Skin of body (tissue), 2 donors: Measurements from ENCODE around the gene ARNT2. TPM values are rescaled to one million over a fixed set of nuclear protein-coding genes. Genes with fewer than 3 reads are reported as not detected.
"Not testable (repeated sequence)": the region's sequence is repeated elsewhere in the genome, so short reads cannot be mapped to it uniquely, and the experiment has no call there.

Source experiments
- DNase-seq: peaks from one replicate; lab custom pipeline; 2025; lab: John Stamatoyannopoulos, UW
- total RNA-seq: library from RNA; depleted of rRNA; stranded (reverse); fragments of >200 nt; gene quantifications from one replicate; pipeline ENCODE4 v1.2.3, GENCODE V29; 2014

The ARNT2 gene
- 2.8 TPM for total RNA-seq

DNA sequence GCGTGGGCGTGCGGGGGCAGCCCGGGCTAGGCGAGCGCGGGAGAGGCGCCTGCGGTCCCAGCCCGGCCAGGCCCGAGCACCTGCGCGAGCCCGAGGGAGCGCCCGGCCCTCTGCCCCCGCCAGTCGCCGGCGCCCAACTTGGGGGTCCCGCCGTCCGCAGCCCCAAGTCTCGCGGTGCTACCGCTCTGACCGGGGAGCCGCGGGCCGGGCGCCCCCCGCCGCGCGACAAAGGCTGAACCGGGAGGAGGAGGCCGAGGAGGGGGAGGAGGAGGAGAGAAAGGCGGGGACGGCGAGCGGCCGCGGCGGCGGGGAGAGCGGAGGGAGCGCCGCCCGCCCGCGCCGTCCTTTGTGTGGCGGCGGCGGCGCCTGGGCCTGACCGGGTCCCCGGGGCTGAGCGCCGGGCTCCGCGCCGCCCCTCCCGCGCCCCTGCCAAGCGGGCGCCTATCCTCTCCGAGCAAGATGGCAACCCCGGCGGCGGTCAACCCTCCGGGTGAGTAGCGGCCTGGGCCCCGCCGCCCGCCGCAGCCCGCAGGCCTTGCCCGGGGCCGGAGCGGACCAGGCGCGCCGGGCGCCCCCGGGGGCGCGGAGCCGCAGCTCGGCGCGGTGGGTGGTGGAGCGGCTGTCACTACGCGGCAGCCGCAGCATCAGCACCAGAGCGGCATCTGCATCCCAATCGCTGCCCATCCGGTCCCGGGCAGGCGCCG lies at the start of gene ARNT2:
ARNT2 (plus strand) TSS at position 326 of the 704 bp plus-strand sequence; CDS start at position 460, 134 bp downstream.
- no peak for DNase-seq

GRCh38 chr15:80367094-80367493 lies 37.1 kb upstream of the ARNT2 start:
- no peak for DNase-seq

GRCh38 chr15:80367661-80368060 lies 36.5 kb upstream of the ARNT2 start:
- DNase-seq, result no peak

GRCh38 chr15:80371924-80372323 lies 32.3 kb upstream of the ARNT2 start:
- DNase-seq, result no peak

DNA sequence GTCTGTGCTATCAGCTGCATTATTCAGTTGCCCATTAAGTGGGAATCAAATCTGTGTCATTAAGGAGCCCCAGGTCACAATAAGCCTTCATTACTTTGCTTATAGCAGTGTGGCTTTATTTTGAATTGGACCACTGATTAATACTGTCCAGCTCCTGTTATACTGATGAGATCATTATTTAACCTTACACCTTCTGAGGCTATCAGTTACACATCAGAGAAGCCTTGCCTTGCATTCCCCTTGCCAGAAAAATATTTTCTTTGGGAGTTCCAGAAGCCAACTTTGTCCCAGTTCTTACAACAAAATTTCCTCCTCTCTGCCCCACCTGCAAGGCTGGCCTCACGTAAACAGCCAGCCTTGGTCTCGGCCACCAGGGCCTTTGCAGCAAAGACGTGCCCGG lies 29.7 kb upstream of the ARNT2 start:
- no peak for DNase-seq

- no peak for DNase-seq
These were observed 28.0 kb upstream of the ARNT2 start for GRCh38 chr15:80375968-80376891.

DNA sequence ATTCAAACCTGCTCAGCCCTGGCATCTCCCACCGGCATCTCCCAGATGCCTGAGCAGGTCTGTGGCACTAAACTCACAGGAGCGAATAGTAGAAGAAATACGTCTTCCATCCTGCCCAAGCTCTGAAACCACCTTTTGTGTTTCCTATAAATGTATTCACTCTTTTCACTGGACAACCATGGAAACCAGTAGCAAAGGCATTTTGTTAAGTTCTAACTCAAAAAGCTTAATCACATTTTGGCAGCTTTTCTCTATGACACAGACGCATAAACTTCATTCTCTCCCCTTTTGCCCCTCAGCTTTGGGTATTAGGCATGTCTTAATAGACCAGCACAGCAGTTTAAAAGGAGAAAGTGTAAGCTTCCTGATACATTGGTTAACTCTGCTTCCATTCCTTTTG lies 24.5 kb upstream of the ARNT2 start:
- DNase-seq, result no peak

DNA sequence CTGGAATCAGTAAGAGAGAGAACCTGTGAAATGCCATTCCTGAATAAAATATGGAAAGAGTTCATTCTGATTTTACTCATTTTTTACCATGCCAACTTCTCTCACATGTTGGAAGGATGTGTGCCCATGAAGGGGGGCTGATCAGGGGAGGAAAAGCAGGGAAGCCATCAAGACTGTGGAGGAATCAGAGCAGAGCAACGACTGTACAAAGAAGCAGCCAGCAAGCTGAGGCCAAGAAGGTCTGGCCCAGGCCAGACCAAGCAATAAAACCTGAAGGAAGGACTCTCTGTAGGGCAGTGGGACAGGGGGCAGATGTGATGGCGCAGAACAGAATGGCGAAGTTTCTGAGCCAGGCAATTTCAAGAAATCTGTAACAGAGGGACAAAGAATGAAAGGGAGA lies 24.0 kb upstream of the ARNT2 start:
- no peak for DNase-seq

DNA sequence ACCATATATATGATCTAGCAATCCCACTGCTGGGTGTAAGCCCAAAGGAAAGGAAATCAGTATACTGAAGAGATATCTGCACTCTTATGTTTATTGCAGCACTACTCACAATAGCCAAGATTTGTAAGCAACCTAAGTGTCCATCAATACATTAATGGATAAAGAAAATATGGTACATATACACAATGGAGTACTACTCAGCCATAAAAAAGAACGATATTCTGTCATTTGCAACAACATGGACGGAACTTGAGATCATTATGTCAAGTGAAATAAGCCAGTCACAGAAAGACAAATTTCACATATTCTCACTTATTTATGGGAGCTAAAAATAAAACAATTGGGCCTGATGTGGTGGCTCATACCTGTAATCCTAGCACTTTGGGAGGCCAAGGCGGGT lies 21.9 kb upstream of the ARNT2 start:
- DNase-seq, result no peak

DNA sequence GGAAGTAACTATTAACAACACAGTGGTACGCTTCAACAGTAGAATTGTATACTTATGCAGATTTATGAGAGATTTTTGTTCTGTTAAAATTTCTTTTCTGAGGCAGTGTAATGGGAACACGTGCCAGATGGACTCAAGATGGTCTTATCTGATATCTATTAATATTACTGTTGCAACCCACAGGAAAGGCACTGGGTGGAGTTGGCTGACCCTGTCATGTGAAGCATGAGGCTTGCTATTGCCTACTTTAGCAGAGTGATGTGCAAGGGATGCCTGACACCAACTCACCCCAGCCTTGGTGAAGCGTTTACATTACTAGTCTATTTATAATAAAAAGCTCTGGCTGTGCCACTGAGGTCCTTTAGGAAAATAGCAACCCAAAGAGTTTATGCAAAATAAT lies 19.8 kb upstream of the ARNT2 start:
- DNase-seq, result no peak

- DNase-seq, result no peak
These were observed 18.0 kb upstream of the ARNT2 start for GRCh38 chr15:80386151-80386550.

GRCh38 chr15:80388326-80388725 lies 15.9 kb upstream of the ARNT2 start:
- no peak for DNase-seq

- DNase-seq, result no peak
These were observed 14.8 kb upstream of the ARNT2 start for GRCh38 chr15:80389370-80389769.

DNA sequence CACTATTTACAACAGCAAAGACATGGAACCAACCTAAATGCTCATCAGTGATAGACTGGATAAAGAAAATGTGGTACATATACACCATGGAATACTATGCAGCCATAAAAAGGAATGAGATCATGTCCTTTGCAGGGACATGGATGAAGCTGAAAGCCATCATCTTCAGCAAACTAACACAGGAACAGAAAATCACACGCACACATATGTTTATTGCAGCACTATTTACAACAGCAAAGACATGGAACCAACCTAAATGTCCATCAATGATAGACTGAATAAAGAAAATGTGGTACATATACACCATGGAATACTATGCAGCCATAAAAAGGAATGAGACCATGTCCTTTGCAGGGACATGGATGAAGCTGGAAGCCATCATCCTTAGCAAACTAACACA lies 13.2 kb upstream of the ARNT2 start:
- DNase-seq, result not testable (repeated sequence)

- no peak for DNase-seq
These were observed 8.6 kb upstream of the ARNT2 start for GRCh38 chr15:80395616-80396015.

DNA sequence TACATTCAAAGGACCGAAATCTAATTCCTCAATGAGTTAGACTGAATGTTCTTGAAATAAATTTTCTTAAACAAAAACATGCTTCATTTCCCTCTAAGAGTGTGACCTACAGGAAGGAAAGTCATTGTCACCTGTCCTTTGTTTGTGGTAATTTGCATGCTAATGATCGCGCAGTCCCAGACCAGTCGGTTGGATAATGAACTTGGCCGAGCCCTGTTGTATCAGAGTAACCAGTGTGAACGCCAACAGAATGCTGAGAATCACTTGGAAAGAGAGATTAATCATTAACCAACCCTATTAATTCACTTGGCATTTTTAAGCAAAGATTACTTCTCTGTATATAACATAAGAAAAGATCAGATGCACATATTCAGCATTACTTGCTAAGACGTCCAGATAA lies 8.1 kb upstream of the ARNT2 start:
- DNase-seq, result no peak

- no peak for DNase-seq
These were observed 4.7 kb upstream of the ARNT2 start for GRCh38 chr15:80399508-80399907.

DNA sequence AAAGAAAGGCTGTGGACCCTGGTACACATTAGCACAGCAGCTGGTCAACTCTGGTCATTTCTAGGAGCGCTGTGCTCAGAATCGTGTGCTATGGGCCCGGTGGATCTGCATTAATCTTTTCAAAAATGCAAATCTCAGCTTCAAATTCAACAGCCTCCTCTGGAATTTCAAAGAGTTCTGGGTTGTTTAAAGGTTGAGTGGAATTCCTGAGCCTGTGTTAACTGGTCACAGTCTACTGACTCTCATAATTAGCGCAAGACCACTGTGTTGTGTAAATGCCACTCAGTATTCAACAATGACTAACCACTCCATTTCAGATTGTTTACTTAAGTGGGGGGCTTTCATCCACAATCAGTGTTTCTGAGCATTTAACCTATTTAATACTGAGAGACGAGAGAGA lies 2.7 kb upstream of the ARNT2 start:
- no peak for DNase-seq

GRCh38 chr15:80402339-80402738 lies 1.8 kb upstream of the ARNT2 start:
- no peak for DNase-seq

DNA sequence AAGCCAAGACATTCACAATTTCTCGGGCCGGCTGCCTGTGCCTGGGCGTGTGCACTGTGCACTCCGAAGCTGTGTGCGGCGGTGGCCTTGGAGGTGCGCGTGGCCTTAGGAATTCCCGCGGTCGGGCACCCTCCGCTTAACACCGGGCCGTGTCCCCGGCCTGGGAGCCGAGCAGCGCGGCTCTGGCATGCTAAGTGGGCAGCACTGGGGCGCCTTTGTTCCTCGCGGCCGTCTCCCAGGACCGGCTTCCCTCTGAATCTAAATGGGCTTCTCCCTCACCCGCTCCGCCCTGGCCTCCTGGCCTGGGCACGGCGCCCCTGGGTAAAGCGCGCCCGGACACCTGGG lies 498 bp upstream of the ARNT2 start:
- no peak for DNase-seq

DNA sequence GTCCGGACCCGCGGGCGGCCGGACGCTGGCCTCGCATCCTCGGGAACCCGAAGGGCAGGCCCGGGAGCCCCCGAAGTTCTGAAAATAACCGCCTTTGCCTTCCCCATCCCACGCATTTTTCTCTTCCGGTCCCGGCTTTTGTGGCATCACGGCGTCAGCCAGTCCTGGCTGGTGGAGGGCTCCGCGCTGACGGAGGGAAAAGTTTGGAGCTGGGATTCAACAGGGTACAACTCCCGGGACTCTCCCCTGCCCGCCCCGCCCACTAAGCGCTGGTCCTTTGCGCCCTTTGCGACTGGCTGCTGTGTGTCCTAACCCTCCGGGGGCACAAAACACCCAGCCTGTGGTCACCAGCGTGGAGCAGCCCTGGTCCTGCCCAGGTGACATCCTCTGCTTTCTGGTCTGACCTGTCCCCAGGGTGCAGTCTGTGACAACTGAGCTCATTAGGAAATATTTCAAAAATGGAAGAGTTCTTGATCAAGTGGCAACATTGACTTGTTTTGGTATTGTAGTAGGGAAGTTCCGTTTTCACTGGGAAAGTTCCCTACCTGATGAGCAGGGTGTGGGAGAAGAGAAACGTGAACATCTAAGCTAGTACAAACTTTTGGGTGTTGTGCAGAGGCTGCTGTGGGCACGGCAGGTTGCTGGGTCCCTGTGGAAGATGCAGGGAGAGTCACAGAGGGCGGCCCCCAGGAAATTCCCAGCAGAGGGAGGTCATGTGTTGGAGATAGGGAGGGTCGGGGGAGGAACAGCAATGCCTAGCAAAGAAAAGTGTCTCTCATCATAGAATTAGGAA lies 775 bp downstream of the ARNT2 start:
- DNase-seq, result no peak

- DNase-seq, result no peak
These were observed 1.3 kb downstream of the ARNT2 start for GRCh38 chr15:80405554-80405850.
